Retinal pigment epithelial cell (primary cell): ENCODE results near the gene FBXW5.

ENCODE experiments used
- DNase-seq: peaks from one replicate; pipeline ENCODE4 v3.0.0-alpha.2; 2010; ENCODE audit warnings: low read depth
- H3K4me3 ChIP-seq: 2 replicates; pipeline ENCODE4 v1.5.1; 2011; ENCODE audit warnings: mild to moderate bottlenecking, low read length, control low read depth, moderate library complexity
- CTCF ChIP-seq: conservative IDR thresholded peaks from 2 replicates; pipeline ENCODE4 v1.5.1; 2011; ENCODE audit warnings: low read depth, low read length, control low read depth, inconsistent platforms

Gene FBXW5

GRCh38 chr9:136921718-136922117 lies 22.8 kb downstream of the FBXW5 start:
- no peak overlapping the region for H3K4me3 ChIP-seq
- DNase-seq, result no peak
- TF ChIP-seq CTCF, result no peak

- DNase-seq, result no peak
- H3K4me3 ChIP-seq, result no peak overlapping the region
- no peak for TF ChIP-seq CTCF
Observed at GRCh38 chr9:136921307-136921706, 23.2 kb downstream of the FBXW5 start.

DNA sequence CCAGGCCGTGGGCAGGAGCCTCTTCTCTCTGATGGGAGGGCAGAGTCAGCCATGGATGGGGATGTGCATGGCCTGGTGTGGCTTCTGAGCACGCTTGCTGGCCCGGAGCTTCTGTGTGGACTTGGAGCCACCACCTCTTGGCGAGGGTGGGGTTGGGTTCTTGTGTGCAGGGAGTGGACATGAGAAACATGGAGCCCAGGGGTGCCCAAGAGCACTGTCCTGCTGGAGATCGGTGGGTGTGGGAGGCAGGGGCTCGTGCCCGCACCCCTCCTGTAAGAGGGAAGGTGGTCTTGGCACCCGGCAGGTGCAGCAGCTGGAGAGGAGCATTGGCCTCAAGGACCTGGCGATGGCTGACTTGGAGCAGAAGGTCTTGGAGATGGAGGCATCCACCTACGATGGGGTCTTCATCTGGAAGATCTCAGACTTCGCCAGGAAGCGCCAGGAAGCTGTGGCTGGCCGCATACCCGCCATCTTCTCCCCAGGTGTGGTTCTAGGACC lies 23.8 kb downstream of the FBXW5 start:
- no peak for DNase-seq
- H3K4me3 ChIP-seq, result no peak overlapping the region
- TF ChIP-seq CTCF, result no peak

DNA sequence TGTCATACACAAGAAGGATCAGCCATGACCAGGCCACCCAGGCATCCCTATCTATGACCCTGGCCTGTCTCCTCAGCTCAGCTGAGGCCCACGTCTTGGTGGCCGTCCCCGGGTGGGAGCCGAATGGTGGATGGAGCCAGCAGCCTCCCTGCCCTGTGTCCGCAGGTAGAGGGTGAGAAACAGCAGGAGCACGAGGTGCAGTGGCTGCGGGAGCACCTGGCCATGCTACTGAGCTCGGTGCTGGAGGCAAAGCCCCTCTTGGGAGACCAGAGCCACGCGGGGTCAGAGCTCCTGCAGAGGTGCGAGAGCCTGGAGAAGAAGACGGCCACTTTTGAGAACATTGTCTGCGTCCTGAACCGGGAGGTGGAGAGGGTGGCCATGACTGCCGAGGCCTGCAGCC lies 24.5 kb downstream of the FBXW5 start:
- TF ChIP-seq CTCF, result no peak
- no peak for DNase-seq
- H3K4me3 ChIP-seq, result no peak overlapping the region

- no peak overlapping the region for H3K4me3 ChIP-seq
- no peak for DNase-seq
- TF ChIP-seq CTCF, result no peak
Observed at GRCh38 chr9:136917902-136918301, 26.6 kb downstream of the FBXW5 start.

DNA sequence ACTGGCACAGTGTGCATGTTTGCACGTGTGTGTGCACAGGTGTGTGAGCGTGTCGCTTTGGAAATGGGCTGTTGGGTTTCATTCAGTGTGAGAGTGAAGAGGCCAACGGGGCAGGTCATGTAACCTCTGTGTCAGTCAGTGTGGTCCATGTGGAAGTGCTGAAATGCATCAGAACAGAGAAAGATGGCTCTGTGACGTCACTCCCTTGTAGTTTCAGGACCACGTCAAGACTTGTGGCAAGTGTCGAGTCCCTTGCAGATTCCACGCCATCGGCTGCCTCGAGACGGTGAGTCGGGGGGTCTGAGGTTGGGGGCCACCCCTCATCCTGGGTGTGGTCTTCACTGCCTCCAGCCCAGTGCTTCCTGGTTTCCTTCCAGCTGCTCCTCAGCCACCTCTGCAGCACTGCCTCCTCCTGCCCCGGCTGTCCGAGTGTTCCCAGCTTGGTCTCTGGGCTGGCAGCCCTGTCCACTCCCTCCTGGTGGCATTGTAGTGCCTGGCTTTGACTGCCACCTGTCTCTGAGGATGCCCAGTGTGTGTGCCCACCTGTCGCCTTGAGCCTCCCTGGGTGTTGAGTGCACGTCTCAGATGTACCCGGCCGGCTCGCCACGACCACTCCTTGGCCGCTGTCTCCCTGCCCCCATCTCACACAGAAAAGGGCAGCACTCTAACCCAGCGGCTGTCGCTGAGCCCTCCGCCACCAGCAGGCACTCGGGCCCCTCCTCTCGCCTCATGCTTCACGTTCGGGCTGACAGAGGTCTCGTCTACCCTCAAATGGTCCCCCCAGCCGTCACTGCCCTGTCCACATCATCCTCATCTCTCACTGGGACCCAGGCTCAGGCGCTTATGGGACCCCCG lies 28.0 kb downstream of the FBXW5 start:
- no peak for TF ChIP-seq CTCF
- no peak for DNase-seq
- H3K4me3 ChIP-seq, result no peak overlapping the region
